HG03196 (cell line): ENCODE measurements around the gene ZSWIM5.

ENCODE experiments used
- ATAC-seq: cut with Tn5 transposase; IDR thresholded peaks from one replicate; pipeline ENCODE4 v1.9.1; 2021; ENCODE audit not compliant: unreplicated experiment

ZSWIM5 gene

GRCh38 chr1:45037456-45037855, 168.9 kb downstream of the ZSWIM5 start:
- ATAC-seq: no peak

GRCh38 chr1:45035631-45036301, 170.6 kb downstream of the ZSWIM5 start:
- no peak for ATAC-seq

GRCh38 chr1:45033356-45033755, 173.0 kb downstream of the ZSWIM5 start:
- ATAC-seq: no peak

- no peak for ATAC-seq
Measured at GRCh38 chr1:45032837-45033236, 173.6 kb downstream of the ZSWIM5 start.

- ATAC-seq: no peak
Measured at GRCh38 chr1:45026446-45026845, 180.0 kb downstream of the ZSWIM5 start.

- no peak for ATAC-seq
Measured at GRCh38 chr1:45023663-45024062, 182.7 kb downstream of the ZSWIM5 start.

GRCh38 chr1:45018599-45019230, 187.7 kb downstream of the ZSWIM5 start:
- ATAC-seq: no peak

- no peak for ATAC-seq
Measured at GRCh38 chr1:45016767-45017166, 189.6 kb downstream of the ZSWIM5 start.

- no peak for ATAC-seq
Measured at GRCh38 chr1:45016090-45016697, 190.2 kb downstream of the ZSWIM5 start.

- no peak for ATAC-seq
Measured at GRCh38 chr1:45015683-45016082, 190.7 kb downstream of the ZSWIM5 start.

- ATAC-seq: no peak
Measured at GRCh38 chr1:45014321-45015028, 191.9 kb downstream of the ZSWIM5 start.

GRCh38 chr1:45013551-45014209, 192.7 kb downstream of the ZSWIM5 start:
- no peak for ATAC-seq

- ATAC-seq: no peak
Measured at GRCh38 chr1:45012639-45013278, 193.6 kb downstream of the ZSWIM5 start.

- ATAC-seq: peak; percentile 58
Measured at GRCh38 chr1:45011837-45012638, 194.4 kb downstream of the ZSWIM5 start, which contains the start of gene UROD. Gene UROD, plus strand, starts transcription at chr1:45012254. Its CDS starts 12 bp downstream, at chr1:45012266.

- ATAC-seq: peak; percentile 72
Measured at GRCh38 chr1:45010855-45011811, 195.3 kb downstream of the ZSWIM5 start, which contains the start of gene HECTD3. Gene HECTD3, minus strand, starts transcription at chr1:45011324. Its CDS starts 67 bp downstream, at chr1:45011257.

GRCh38 chr1:45009956-45010854, 196.2 kb downstream of the ZSWIM5 start:
- ATAC-seq: no peak

GRCh38 chr1:45009296-45009865, 197.0 kb downstream of the ZSWIM5 start:
- no peak for ATAC-seq
